IPS-18c (cell line): Measurements from ENCODE around the gene NR5A1.

Experiments
- H3K4me3 ChIP-seq: 2 replicates; pipeline ENCODE4 v1.7.0; 2013; ENCODE audit warnings: low read depth, mild to moderate bottlenecking, low read length, moderate library complexity; ENCODE audit not compliant: insufficient read depth
- H3K9me3 ChIP-seq: one replicate; pipeline ENCODE4 v1.6.1; 2013; ENCODE audit warnings: mild to moderate bottlenecking, low read length, moderate library complexity; ENCODE audit not compliant: control insufficient read depth, insufficient read depth

NR5A1 gene

DNA sequence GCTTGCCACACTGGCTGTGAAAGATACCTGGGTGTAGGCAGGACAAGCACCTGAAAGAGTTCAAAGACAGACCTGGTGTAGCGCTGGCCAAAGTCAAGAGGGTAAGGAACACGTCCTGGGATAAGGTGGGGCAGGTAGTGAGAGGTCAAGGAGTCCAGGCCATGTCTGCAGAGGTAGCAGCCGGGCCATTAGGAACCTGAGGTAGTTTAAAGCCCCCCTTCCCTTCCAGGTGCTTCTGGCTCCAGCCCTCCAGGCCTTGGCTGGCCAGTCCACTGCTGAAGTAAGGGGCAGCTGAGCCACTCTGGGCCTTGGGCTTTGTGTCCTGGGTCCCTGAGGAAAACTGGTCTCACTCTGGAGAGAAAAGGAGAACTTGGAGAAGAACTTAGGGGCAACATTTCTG, 13.9 kb upstream of the NR5A1 start:
- H3K4me3 ChIP-seq, result no peak overlapping the region
- H3K9me3 ChIP-seq, result no peaks in the 10 kb centered on the region

DNA sequence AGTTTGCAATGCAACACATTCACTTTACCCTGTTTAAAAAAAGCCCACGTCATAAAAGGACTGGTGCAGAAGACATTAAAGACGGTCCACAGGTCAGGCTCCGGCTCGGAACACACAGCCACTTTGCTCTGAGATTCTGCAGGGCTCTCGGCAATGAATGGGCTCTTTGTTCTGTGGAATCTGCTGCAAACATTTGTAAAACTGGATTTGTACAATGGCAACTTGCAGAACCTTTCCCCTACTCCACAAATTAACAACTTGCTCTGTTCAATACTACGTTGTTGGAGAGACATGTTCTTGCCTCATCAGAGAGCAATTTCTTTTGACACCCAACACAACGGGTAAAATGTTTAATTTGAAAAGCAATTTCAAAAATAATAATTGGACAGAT, 13.0 kb upstream of the NR5A1 start:
- H3K4me3 ChIP-seq, result no peak overlapping the region
- H3K9me3 ChIP-seq, result no peaks in the 10 kb centered on the region

DNA sequence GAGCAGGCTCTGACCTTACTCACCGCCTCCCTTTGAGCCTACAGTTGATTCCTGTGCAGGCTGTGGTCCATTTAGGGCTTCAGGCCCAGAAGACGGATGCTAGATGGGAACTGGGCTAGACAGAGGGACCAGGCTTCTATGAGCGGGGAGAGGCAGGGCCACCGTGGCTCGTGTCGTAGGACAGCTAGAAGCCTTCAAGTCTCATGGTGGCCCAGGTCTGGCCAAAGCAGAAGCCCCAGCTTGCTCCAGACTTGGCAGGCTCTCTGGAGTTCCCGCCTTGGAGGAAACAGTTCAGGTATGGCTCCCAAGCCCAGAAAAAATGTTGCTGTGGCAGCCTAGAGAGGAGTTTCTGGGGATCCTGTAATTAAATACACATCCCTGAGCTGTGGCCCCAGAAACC, 10.9 kb upstream of the NR5A1 start:
- Histone ChIP-seq H3K4me3 (no peak overlapping the region), H3K9me3 (no peaks in the 10 kb centered on the region)

DNA sequence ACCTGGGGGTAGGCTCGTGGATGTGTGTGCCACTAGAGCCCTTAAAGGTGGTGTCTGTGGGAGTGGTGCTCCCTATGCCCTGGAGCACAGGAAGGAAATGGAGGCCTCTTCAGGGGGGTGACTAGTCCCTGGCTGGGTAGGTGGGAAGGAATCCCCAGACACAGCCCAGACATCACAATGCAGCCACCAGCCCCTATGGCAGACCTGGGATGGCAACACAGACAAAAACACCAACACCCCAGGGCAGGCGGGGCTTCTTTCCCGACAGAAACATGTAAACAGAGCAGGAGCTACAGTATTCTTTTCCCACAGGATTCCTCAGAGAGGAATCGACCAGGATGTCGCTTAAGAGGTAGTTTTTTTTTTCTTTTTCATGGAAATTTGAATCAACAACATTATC, 10.4 kb upstream of the NR5A1 start:
- Histone ChIP-seq H3K9me3 (no peaks in the 10 kb centered on the region), H3K4me3 (no peak overlapping the region)

DNA sequence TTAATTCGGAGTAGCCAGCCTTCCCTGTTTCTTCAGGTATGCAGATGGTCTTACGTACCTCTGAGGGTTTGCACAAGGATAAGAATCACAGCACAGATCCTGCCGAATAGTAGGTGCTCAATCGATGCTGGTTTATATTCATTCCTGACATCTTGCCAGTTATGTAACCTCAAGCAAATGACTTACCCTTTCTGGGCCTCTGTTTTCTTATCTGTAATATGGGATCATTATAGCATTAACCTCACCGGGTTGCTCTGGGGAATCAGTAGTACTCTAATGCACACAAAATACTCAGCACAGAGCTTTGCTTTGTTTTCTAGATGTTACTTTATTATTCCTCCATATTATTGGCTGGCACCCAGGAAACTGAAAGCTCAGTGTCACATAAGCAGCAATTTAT, 7.7 kb upstream of the NR5A1 start:
- H3K4me3 ChIP-seq, result no peak overlapping the region
- H3K9me3 ChIP-seq, result no peaks in the 10 kb centered on the region

DNA sequence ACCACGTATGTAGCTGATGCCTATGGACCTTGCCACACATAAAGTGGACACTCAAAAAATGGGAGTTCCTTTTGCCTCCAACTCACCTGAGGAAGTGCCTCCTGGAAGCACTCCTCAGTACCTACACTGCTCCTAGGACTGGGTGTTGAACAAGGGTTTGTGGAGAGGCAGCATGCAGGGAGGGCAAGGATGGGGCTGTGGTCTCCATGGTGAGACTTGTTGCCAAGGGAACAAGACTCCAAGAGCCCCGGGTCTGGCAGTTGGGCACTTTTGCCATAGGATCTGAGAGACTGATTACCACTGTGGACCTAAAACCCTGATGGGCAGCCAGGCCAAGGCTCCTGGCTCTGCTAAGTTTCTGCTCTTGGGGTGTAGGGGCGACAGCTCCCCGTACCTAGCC, 6.9 kb upstream of the NR5A1 start:
- H3K9me3 ChIP-seq, result no peaks in the 10 kb centered on the region
- no peak overlapping the region; the same call in 1 of the 2 replicates for H3K4me3 ChIP-seq

DNA sequence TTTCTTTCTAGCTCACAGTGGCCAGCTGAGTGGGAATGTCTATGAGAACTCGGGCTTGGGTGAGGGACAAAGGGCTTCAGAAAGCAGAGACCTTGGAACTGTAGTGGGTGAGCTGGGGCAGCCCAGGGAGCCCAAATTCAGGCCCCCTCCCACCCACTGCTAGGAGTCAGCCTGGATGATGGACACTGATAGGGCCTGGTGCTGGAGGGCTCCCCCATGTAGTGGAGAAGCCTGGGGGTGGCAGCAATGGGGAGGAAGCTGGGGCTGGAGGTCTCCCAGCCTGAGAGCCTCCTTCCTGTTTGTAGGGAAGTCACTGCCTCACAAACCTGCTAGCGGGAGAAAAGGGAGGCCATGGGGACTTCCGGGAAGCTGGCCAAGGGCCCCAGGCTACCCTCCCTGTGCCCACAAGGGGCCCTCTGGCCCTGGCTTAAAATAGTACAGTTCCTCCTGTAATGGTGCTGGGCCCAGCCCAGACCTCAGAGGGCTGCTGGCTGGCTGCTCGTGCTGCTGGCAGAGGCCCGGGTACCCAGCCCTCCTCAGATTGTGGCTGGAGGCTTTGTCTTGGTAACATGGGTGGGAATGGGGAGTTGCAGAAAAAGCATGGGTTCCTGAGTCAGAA, 6.3 kb upstream of the NR5A1 start:
- no peaks in the 10 kb centered on the region for H3K9me3 ChIP-seq
- H3K4me3 ChIP-seq, result no peak overlapping the region

DNA sequence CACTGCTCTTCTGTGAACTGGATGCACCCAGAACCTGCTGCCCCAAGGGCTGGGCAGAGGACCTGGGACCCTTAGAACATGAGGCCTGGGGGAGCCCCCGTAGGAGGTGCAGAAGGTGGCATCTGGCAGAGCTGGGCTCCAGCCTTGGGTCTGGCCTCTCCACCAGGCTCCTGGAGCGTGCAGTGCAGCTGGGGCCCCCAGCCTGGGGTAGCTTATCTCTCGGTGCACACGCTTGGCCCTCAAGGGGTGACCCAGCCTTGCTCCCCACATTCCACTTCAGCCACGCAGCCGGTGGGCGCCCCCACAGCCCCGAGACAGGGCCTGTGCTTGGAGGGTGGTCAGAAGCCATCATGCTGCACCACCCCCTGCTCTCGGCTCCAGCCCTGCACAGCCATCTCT, 5.6 kb upstream of the NR5A1 start:
- no peak overlapping the region for H3K4me3 ChIP-seq
- no peaks in the 10 kb centered on the region for H3K9me3 ChIP-seq

DNA sequence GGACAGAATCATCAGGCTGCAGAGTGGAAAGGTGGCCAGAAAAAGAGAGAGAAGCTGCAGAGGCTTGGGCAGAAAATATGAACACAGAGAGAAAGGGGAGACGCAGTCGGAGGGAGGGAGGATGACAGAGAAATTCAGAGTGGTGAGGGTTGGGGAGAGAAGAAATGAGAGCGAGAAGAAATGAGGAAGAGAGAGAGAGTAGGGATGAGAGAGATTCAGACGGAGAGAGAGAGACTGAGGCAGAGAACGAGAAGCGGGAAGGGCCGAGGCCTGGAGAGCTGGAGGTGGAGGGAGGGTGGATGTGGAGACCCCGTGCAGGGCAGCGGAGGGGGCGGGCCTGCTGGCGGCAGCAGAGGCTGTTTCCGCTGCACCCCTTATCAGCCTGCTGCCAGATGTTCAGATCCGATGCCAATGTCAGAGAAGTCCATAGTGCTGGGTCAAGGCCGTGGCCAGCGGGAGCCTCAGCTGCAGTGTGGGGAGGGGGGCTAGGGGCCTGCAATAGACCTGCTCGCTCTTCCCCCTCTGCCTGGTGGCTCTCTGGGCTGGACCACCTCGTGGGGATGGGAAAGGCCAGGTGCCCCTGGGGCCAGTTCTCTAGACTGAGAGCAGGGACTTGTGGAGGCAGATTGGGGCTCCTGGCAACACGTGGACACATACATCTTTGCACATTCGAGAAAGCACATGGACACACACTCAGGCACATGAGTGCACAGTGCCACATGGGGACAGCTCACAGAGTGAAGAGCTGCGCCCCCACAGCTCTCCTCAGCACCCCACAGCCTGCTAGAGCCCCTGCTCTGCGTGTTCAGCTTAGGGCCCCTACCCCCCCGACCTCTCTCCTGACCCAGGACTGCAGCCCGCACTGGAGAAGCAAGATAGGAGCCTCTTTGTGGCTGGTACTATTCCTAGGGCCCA, 4.9 kb upstream of the NR5A1 start:
- no peaks in the 10 kb centered on the region for H3K9me3 ChIP-seq

DNA sequence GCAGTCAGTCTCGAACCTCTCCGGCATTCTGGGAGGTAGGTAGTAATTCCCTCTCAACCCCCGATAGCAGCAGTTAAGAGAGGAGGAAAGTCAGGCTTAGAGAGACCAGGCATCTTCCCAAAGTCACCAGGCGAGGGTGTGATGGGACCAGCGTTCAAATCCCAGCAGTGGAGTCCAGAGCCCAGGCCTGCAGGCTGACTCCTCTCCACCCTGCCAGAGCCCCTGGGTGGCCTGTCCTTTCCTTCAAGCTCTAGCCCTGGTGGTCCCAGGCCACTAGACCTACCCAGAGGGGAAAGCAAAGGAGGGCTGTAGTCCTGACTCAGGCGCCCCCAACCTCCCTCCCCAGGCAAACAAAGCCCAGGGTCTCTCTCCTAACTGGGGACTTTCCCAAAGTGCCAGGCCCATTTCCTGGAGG, 4.2 kb upstream of the NR5A1 start:
- H3K4me3 ChIP-seq, result no peak overlapping the region
- no peaks in the 10 kb centered on the region for H3K9me3 ChIP-seq

More for the DNA sequence above, 4.9 kb upstream of the NR5A1 start:
- H3K4me3 ChIP-seq, result no peak overlapping the region

DNA sequence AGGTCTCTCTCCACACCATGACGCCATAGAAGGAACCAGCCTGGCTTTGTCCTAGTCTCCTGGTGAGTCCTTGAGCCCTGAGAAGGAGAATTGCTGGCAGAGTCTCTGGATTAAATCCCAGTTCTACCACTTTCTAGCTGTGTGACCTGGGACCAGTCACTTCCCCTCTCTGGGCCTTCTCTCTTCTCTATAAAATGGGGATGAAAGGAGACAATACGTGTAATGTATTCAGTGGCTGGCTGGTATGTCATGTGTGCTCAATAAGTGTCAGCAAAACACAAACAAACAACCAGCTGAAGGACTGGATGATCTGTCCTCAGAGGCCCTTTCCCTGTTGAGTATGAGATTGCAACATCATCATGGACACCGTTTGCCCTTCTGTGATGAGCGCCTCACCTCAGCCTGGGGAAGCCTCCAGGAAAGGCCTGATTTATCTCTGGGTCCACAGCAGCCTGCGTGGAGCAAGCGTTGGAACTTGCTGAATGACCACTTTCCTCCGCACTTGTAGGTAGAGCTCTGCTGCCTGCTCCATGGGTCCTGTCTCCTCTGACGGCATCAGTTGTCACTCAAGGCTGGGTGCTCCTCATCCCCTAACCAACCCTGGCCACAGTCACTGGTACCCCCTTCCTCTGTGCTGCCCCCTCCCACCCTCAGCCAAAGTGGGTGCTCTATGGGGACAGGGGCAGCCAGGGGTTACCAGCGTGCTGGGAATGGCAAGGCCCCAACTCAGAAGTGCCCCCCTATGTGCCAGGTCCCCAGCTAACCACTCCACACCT, 3.6 kb upstream of the NR5A1 start:
- H3K9me3 ChIP-seq, result no peaks in the 10 kb centered on the region
- no peak overlapping the region for H3K4me3 ChIP-seq

DNA sequence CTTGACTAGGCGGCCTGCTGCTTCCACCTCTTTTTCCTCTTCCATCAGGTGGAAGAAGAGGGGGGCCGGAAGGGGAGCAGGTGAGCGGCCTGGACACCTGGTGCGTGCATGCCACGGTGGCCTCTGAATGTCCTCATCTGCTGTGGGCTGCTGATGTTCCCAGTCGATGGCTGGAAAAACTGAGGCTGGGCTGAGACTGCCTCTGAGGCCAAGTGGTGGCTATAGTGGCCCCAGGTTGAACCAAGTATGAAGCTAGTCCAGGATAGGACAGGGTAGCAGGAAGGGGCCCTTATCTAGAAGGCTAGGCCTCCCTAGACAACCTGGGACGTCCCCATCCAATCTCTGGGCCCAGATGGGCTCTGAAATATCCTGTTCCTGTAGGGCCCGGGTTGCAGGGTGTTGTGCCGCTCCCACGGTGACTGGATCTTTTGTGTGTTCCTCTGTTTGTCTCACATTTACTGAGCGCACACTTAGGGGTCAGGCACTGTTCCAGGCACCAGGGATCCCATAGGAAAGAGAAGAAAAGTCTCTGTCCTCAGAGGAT, 753 bp upstream of the NR5A1 start:
- no peak overlapping the region for H3K4me3 ChIP-seq

DNA sequence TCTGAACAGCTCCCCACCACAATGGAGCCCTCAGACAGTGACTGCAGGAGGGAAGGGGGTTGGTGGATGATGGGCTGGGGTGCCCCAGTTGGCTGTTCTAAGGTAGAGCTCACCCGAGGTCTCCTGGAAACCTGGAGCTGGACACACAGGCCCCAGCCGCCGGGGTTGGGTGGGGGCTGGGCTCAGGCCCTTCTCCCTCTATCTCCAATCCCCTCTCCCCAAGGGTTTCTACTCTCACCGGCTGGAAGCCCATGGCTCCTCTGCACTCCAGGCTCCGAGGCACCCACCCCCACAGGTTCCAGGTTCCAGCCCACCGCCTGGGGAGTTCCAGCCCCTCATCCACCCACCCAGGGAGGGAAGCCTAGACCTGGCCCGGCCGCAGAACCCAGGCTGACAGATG, 766 bp downstream of the NR5A1 start:
- peaks cover 7% of the 10 kb centered on the region for H3K9me3 ChIP-seq
- H3K4me3 ChIP-seq, result no peak overlapping the region

More for the DNA sequence above, 753 bp upstream of the NR5A1 start:
- H3K9me3 ChIP-seq, result peaks cover 7% of the 10 kb centered on the region

DNA sequence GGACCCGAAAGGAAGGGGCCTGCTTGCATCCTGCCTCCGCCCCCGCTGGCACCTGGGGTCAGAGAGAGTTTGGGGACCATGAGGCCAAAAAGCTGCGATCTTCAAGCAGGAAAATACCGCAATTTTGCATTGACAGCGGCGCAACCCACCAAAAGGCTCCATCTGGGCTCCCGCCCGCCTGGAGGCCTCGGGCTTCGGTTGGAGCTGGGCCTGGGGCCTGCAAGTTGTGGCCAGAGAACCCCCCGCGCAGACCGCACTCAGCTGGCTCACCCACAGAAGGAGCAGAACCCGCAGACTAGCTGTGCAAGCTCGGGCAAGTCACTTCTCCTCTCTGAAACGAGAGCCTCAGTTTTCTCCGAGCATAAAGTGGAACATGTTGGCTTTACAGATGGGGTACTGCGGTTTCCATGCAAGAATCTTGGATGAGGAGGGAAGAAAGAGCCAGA, 1.3 kb downstream of the NR5A1 start:
- Histone ChIP-seq H3K4me3 (no peak overlapping the region), H3K9me3 (peaks cover 7% of the 10 kb centered on the region)

DNA sequence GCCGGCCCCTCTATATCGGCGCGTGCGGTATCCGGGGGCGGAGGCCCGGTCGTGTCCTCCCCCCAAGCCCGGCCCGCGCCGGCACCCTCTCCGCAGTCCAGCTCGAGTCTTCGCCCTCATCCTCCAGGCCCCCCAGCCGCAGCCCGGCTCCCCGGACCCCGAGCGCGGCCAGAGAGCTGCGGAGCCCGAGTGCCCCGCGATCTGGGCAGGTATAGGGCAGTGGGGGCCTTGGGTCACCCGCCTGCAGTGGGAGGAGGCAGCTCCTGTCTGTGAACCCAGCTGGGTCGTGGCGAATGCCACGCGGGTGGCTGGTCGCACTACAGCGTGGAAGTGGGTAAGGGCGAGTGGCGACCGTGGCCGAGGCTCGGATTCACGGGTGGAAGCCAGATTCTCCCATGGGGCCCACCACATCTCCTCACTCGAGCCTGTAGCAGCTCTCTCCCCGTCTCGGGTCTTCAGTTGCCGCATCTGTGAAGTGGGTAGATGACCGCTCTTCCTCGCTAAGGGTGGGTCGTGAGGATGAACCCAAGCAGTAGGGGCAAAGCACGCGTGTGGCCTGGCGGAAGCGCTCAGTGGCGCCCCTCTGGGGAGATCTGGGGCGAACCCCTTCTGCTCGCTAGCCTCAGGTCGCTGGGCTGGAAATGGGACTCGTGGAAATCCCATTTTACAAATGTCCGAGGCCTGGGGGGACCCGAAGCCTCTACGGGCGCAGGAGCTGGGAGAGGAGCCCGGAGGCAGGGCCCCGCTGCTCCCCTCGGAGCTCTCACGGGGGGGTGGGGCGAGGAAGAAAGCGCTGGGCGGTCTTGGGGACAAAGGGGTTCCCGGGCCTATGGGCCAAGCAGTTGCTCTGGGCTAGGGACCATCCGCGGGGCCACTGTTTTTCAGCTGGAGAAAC, 1.9 kb downstream of the NR5A1 start:
- peak overlapping the region; percentile 40 for H3K4me3 ChIP-seq
- peaks cover 7% of the 10 kb centered on the region for H3K9me3 ChIP-seq

DNA sequence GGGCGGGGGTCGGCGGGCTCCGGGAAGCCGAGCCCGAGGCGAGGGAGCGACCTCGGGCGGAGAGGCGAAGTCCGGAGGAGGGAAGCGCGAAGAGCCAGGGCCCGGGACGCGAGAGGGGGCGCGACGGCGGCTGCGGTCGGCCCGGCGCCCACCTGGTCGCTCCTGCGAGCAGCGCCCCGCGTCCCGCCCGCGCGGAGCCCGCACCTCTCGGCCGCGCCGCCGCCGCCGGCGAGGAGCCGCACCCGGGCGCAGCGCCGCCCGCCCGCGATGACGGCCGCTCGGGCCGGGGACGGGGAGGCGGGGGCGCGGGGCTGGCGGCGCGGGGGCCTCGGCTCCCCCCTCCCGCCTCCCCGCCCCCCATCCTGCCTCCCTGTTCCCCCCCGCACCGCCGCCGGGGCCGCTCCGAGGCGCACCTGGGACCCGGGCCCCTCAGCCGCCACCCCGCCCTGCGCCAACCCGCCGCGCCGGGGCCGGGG, 2.6 kb downstream of the NR5A1 start:
- H3K9me3 ChIP-seq, result peaks cover 7% of the 10 kb centered on the region

More for the DNA sequence above, 2.6 kb downstream of the NR5A1 start:
- H3K4me3 ChIP-seq, result peak overlapping the region; percentile 40
